Endothelial cell of umbilical vein (primary cell): Measurements from ENCODE around the gene C6orf132. TPM values are rescaled to one million over a fixed set of nuclear protein-coding genes. Genes with fewer than 3 reads are reported as not detected.

Experiments used
- BruUV-seq: library from RNA; stranded (reverse); fragments of 400-500 nt; replicated peaks from 2 replicates; lab custom pipeline; 2021; lab: Mats Ljungman, UMichigan
- CTCF ChIA-PET: fragments of 300-600, 350-600 bp; sonication (Branson Sonifier 250); formaldehyde crosslinking; loops from one replicate; lab custom pipeline; 2021; ENCODE audit warnings: antibody characterized with exemption, inconsistent platforms; lab: Charles Lee
- POLR2A ChIA-PET: fragments of 300-600, 350-600 bp; sonication (Branson Sonifier 250); formaldehyde crosslinking; loops from one replicate; lab custom pipeline; 2021; ENCODE audit warnings: antibody characterized with exemption, inconsistent platforms; lab: Charles Lee
- DNase-seq: peaks from one replicate; pipeline ENCODE4 v3.0.0-alpha.2; 2011; ENCODE audit warnings: low read depth, low spot score
- FAIRE-seq: peaks from 2 replicates; lab custom pipeline; 2011; peaks lifted over from hg19 to GRCh38; lab: Jason Lieb, UNC
- H2AFZ ChIP-seq: 2 replicates; pipeline ENCODE4 v1.6.0; 2012; ENCODE audit warnings: low read depth, low read length, control low read depth, inconsistent platforms
- H3K27ac ChIP-seq: 2 replicates; pipeline ENCODE4 v1.5.1; 2011; ENCODE audit warnings: low read depth, mild to moderate bottlenecking, control low read depth, low read length, moderate library complexity; ENCODE audit not compliant: insufficient read depth
- H3K27me3 ChIP-seq, 2 experiments: 2 replicates each; pipeline versions ENCODE4 v1.6.0 to v1.6.1; 2011; ENCODE audit warnings: low read length in 2 of 2, mixed read lengths in 1 of 2; ENCODE audit not compliant: control insufficient read depth in 2 of 2, insufficient read depth in 2 of 2
- H3K36me3 ChIP-seq, 2 experiments: 2 replicates in 1 of 2; 3 replicates in 1 of 2; pipeline ENCODE4 v1.5.1; 2011; ENCODE audit warnings: low read length in 2 of 2, mild to moderate bottlenecking in 1 of 2, moderate library complexity in 1 of 2; ENCODE audit not compliant: control insufficient read depth in 2 of 2, insufficient read depth in 2 of 2; ENCODE audit errors: extremely low read depth in 1 of 2
- H3K4me1 ChIP-seq: 3 replicates; pipeline ENCODE4 v1.5.1; 2011; ENCODE audit warnings: mild to moderate bottlenecking, low read length; ENCODE audit not compliant: control insufficient read depth, insufficient read depth; ENCODE audit errors: extremely low read depth
- H3K4me2 ChIP-seq: 2 replicates; pipeline ENCODE4 v1.6.1; 2011; ENCODE audit warnings: low read length, control low read depth, mixed read lengths; ENCODE audit not compliant: insufficient read depth
- H3K4me3 ChIP-seq, 3 experiments: fragments of 200-600 bp in 1 of 3; sonication (generic), shearing (Covaris generic) in 1 of 3; replicated peaks in 1 of 3; 2 replicates each; pipeline ENCODE4 v1.5.1; 2011 to 2016; ENCODE audit warnings: control low read depth in 3 of 3, low read length in 3 of 3, mild to moderate bottlenecking in 2 of 3, inconsistent platforms in 1 of 3, low read depth in 1 of 3, moderate library complexity in 1 of 3; ENCODE audit not compliant: insufficient read depth in 1 of 3
- H3K79me2 ChIP-seq: 2 replicates; pipeline ENCODE4 v1.6.0; 2012; ENCODE audit warnings: low read length, inconsistent platforms; ENCODE audit not compliant: control insufficient read depth, insufficient read depth
- H3K9ac ChIP-seq: replicated peaks from 2 replicates; pipeline ENCODE3; 2011; ENCODE audit warnings: low read length, control low read depth; ENCODE audit not compliant: insufficient read depth; ENCODE audit errors: extremely low read depth
- H3K9me1 ChIP-seq: replicated peaks from 3 replicates; pipeline ENCODE4 v1.6.0; 2011; ENCODE audit warnings: mild to moderate bottlenecking, low read length; ENCODE audit not compliant: control insufficient read depth, insufficient read depth; ENCODE audit errors: extremely low read depth
- H3K9me3 ChIP-seq: replicated peaks from 2 replicates; pipeline ENCODE4 v1.5.1; 2012; ENCODE audit warnings: low read length, inconsistent platforms; ENCODE audit not compliant: control insufficient read depth, insufficient read depth
- H4K20me1 ChIP-seq: replicated peaks from 2 replicates; pipeline ENCODE3; 2011; ENCODE audit warnings: mild to moderate bottlenecking, low read length; ENCODE audit not compliant: control insufficient read depth, insufficient read depth; ENCODE audit errors: extremely low read depth
- EZH2 ChIP-seq: IDR thresholded peaks from 2 replicates; pipeline ENCODE4 v1.6.1; 2012; ENCODE audit warnings: borderline replicate concordance, low read depth, mild to moderate bottlenecking, moderate library complexity, low read length, inconsistent platforms; ENCODE audit not compliant: severe bottlenecking
- FOS ChIP-seq: IDR thresholded peaks from 2 replicates; pipeline ENCODE4 v1.6.1; 2011; ENCODE audit warnings: mild to moderate bottlenecking, low read length, moderate library complexity, borderline replicate concordance; ENCODE audit not compliant: insufficient read depth
- GATA2 ChIP-seq: IDR thresholded peaks from 2 replicates; pipeline ENCODE4 v1.7.0; 2011; ENCODE audit warnings: low read depth, mild to moderate bottlenecking, moderate library complexity, mixed read lengths, low read length; ENCODE audit not compliant: insufficient read length, insufficient read depth
- JUN ChIP-seq: IDR thresholded peaks from 2 replicates; pipeline ENCODE4 v1.6.1; 2011; ENCODE audit warnings: borderline replicate concordance, low read depth; ENCODE audit not compliant: insufficient read length, insufficient read depth
- MYC ChIP-seq: IDR thresholded peaks from one replicate; pipeline ENCODE4 v1.6.1; 2011; ENCODE audit warnings: mild to moderate bottlenecking, low read depth, low read length
- POLR2A ChIP-seq: IDR thresholded peaks from 2 replicates; pipeline ENCODE4 v1.6.1; 2012; ENCODE audit warnings: low read depth, mild to moderate bottlenecking, control low read depth, low read length
- POLR2AphosphoS5 ChIP-seq: IDR thresholded peaks from 2 replicates; pipeline ENCODE4 v1.6.1; 2012; ENCODE audit warnings: low read depth, mild to moderate bottlenecking, control low read depth, low read length, moderate library complexity; ENCODE audit not compliant: insufficient read depth
- dilution Hi-C: fragments of 300-500 bp; cut with MboI; formaldehyde crosslinking; loops from one replicate; pipeline ENCODE4 v1.15.0; 2019; ENCODE audit warnings: low sequenced_read_pairs; ENCODE audit not compliant: extremely low pct_ligation_motif_present
- intact Hi-C: fragments of 100-400 bp; cut with micrococcal nuclease; formaldehyde crosslinking; loops from one replicate; pipeline ENCODE4 v1.10.0; 2022
- polyA plus RNA-seq, 4 experiments: library from polyadenylated mRNA; depleted of rRNA in 3 of 4; stranded (reverse) in 3 of 4; unstranded in 1 of 4; fragments of >200 nt; gene quantifications; 2 replicates each; pipeline versions ENCODE4 v1.2.1 to v1.2.3, GENCODE V29; 2011 to 2012; ENCODE audit warnings: missing spikeins in 1 of 4
- total RNA-seq: library from RNA; stranded (reverse); gene quantifications from 2 replicates; pipeline ENCODE4 v1.2.3, GENCODE V29; 2021
- TF ChIP-seq, protein P1 (sequence below): IDR thresholded peaks from 2 replicates; pipeline ENCODE4 v1.6.1; 2011; ENCODE audit not compliant: insufficient read depth, insufficient read length
- TF ChIP-seq, protein P2 (sequence below), 2 donors: IDR thresholded peaks; 1 replicate in 1 of 2; 2 replicates in 1 of 2; pipeline ENCODE4 v1.5.1; 2011; ENCODE audit warnings: low read length in 2 of 2, mild to moderate bottlenecking in 2 of 2, moderate library complexity in 2 of 2, control low read depth in 1 of 2, inconsistent platforms in 1 of 2, low read depth in 1 of 2; ENCODE audit not compliant: insufficient read depth in 1 of 2; ENCODE audit errors: extremely low read depth in 1 of 2

C6orf132 gene
- total and polyA plus RNA-seq, 2 donors (not counting 3 experiments of a cell fraction or from before 2014, with no cell fraction given): 0.15 to 0.71 TPM

DNA sequence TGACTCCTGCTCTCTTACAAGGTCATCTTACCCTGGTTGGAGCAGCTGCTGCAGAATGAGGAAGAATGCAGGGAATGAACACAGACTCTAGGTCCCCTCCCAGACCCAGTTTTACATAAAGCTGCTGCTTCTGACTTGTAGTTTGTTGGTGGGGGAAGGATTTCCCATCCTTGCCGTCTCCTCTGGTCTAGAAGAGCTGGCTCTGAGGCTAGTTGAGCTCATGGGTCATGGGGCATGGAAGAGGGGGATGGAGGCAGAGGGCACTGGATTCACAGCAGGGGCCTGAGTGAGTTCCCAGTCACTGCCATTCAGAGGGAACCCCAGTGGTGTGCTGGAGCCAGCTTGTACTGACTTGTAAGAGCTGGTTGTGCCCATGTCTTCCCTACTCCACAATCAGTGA lies 21.6 kb upstream of the C6orf132 start:
- Histone ChIP-seq H3K27me3 (peaks cover 4% of the 10 kb centered on the region in 2 experiments), H3K9me1 (no peaks in the 10 kb centered on the region), H3K9me3 (no peaks in the 10 kb centered on the region), H3K9ac (no peak overlapping the region), H3K4me2 (no peak overlapping the region), H2AFZ (no peak overlapping the region), H3K36me3 (no peaks in the 10 kb centered on the region), H3K79me2 (no peaks in the 10 kb centered on the region), H4K20me1 (no peaks in the 10 kb centered on the region), H3K4me3 (no peak overlapping the region), H3K27ac (no peak overlapping the region), H3K4me1 (no peaks in the 10 kb centered on the region)
- BruUV-seq: no TSS peak
- ChIA-PET CTCF (interaction anchor here (1.1 to 3.3 kb wide), 11 partner anchors 21 to 384 kb away, joined by 3 to 28 read pairs (median 6); no protein-coding TSS in a partner anchor), POLR2A (interaction anchor here (0.7 kb wide), 1 partner anchor 918 kb away, joined by 6 read pairs; no protein-coding TSS in a partner anchor)
- TF ChIP-seq GATA2: no peak
- no peak for TF ChIP-seq POLR2A
- TF ChIP-seq JUN: no peak
- TF ChIP-seq POLR2AphosphoS5: no peak
- TF ChIP-seq, protein P1, sequence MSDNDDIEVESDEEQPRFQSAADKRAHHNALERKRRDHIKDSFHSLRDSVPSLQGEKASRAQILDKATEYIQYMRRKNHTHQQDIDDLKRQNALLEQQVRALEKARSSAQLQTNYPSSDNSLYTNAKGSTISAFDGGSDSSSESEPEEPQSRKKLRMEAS: no peak
- TF ChIP-seq FOS: no peak
- TF ChIP-seq MYC: no peak
- TF ChIP-seq EZH2: no peak
- TF ChIP-seq, protein P2, sequence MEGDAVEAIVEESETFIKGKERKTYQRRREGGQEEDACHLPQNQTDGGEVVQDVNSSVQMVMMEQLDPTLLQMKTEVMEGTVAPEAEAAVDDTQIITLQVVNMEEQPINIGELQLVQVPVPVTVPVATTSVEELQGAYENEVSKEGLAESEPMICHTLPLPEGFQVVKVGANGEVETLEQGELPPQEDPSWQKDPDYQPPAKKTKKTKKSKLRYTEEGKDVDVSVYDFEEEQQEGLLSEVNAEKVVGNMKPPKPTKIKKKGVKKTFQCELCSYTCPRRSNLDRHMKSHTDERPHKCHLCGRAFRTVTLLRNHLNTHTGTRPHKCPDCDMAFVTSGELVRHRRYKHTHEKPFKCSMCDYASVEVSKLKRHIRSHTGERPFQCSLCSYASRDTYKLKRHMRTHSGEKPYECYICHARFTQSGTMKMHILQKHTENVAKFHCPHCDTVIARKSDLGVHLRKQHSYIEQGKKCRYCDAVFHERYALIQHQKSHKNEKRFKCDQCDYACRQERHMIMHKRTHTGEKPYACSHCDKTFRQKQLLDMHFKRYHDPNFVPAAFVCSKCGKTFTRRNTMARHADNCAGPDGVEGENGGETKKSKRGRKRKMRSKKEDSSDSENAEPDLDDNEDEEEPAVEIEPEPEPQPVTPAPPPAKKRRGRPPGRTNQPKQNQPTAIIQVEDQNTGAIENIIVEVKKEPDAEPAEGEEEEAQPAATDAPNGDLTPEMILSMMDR (IDR thresholded peaks at IDR 0.05; ENCODE audit: extremely low read depth in 1 of 2, insufficient read depth in 1 of 2, low read depth in 1 of 2, low read length in 2 of 2): no peak
- no peak for FAIRE-seq
- dilution Hi-C loops: no loop called here
- intact Hi-C loops: no loop called here
- DNase-seq: no peak
